Muscle of back (tissue), 11 donors: ENCODE results near the gene NFIB. TPM values are rescaled to one million over a fixed set of nuclear protein-coding genes. Genes with fewer than 3 reads are reported as not detected.

Source experiments
- DNase-seq, 3 donors: peaks; one replicate each; pipeline versions ENCODE4 v3.0.0 to v3.0.0-alpha.2; 2013
- polyA plus RNA-seq, 10 donors: library from polyadenylated mRNA; unstranded; fragments of 120-200 nt; gene quantifications; one replicate each; pipeline ENCODE4 v1.2.1, GENCODE V29; 2013; ENCODE audit not compliant: insufficient read length in 10 of 10

Gene NFIB
- polyA plus RNA-seq, 10 donors: 78.5 to 107 (median 97.9) TPM

DNA sequence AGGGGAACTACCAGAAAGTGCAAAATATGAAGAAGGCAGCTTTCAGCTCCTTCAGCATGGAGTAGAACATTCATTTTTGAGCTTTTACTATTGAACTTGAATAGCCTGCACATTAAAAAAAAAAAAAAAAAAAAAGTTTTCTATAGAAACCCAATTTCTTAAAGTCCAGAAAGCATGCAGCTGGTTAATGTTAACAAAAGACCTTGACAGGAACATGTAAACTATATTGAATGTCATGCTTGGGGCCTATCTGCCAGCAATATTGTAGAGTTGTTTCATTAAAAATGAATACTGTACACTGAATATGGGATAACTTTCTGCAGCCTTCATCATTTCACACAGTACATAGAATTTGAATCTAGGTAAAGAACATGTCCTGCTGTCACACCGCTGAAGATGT lies 230.6 kb downstream of the NFIB start:
- peak in 1 of 3 donors; percentile 45 for DNase-seq

- no peak for DNase-seq
Observed at GRCh38 chr9:14082732-14083131, 231.2 kb downstream of the NFIB start.

GRCh38 chr9:14081745-14082144 lies 232.2 kb downstream of the NFIB start:
- peak in 1 of 3 donors; percentile 55 for DNase-seq

DNA sequence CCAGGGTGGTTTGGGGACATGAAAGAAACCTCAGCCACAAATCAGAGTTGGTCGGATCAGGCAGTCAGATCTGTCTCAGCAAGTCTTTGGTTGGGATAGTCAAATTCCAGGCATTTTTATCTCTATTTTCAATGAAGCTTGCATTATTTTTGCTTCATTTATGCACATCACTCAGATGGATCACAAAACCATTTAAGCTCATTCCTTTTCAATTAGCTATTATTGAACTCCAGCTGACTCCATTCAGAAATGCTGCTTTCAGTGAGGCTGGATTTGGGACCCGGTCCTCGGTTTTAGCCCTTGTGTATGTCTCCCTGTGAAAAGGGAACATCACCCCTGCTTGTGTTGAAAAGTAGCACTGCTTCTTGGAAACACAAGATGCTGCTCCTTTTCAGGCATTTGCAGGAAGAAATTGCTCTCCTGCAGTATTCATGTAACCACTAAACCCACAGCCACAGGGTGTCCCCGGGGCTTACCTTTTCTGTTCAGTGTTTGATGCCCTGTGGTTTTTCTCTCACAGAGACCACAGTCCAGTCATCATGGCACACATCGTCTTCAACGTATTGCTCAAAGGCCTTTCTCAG lies 232.9 kb downstream of the NFIB start:
- DNase-seq: peak in 1 of 3 donors; percentile 55

DNA sequence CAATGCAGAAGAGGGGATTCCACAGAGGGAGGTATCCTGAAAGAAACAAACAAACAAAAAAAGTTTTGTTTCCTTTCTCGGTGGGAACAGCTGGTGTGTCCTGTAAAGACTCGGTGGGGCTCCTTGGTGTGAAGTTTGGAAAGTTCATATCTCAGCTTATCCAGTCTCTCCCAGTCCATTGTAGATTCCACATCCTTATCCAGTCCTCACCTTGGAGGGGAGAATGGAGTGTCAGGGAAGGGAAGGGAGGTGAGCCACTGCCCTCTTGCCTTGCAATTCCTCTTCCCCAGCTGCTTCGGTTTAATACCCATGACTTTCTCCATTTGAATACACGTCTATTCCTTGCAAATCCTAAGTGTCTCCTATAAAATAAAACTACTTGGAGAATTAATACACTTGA lies 234.5 kb downstream of the NFIB start:
- no peak for DNase-seq

DNA sequence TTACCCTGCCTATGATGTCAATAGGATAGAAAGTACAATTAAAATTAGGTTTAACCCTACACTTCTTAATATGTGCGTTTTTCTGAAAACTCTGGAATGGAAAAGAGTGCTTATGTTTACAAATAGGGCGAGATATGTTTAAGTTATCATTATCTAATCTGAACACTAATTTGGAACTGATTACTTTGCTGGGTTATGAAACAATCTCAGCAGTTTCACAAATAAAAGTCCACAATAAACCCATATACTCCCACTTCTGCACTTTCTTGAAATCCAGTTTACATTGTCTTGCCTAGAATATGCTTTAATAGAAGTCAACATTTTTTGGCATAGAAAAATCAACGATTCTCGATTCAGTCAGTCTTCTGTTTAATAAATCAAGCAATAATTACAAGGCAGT lies 236.3 kb downstream of the NFIB start:
- no peak for DNase-seq

DNA sequence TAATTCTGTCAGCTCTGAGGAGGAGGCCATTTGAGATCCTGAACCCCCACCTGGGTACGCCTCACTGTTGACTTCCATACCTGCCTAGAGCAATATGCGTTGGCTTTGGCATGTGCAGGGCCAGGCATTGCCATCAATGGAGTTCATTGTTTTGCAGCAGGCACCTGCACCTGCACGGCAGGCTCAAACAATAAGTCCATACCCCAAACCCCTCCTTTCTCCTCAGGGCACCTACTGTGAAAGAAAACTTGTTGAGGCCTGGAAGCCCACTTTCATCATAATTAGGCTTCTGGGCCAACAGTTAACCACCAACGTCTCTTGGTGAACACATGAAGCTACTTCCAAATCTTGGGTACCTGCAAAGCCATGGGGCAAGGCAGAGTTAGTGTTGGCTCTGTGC lies 238.7 kb downstream of the NFIB start:
- DNase-seq: no peak

- DNase-seq: no peak
Observed at GRCh38 chr9:14072850-14073249, 241.1 kb downstream of the NFIB start.

- DNase-seq: no peak
Observed at GRCh38 chr9:14071484-14071883, 242.5 kb downstream of the NFIB start.

DNA sequence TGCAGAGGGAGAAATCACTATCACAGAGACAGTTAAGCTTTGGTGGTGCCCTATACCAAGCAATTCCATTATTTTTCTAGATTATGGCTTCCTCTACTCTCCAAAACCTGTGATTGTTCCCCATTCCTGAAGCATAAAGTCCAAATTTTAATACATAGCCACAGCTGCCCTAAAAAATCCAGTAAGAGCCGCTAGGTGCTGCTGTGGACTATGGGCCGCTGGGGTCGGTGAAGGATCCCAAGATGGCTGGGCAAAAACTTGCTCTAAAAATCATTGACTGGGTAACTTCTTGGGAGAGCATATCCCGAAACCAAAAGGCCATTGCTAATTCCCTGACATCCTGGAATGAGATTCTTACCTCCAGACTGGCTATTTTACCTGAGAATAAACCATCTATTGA lies 245.3 kb downstream of the NFIB start:
- DNase-seq: no peak

DNA sequence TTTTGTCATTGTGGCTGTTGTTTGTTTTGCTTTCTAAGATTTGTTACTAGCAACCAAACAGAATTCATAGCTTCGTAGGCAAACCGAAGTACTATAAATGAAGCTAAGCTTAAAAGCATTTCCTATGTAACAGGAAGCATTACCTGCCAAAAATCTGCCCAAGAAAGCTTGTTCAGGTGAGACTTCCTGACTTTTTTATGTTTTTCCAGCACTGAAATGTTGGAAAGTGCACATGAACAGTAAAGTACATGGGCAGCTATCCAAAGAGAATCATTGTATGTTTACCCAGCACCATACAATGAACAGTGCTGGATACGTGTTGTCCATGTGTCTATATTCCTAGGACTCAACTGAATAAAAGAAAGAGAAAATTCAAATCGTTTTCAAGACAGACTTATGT lies 247.1 kb downstream of the NFIB start:
- no peak for DNase-seq

DNA sequence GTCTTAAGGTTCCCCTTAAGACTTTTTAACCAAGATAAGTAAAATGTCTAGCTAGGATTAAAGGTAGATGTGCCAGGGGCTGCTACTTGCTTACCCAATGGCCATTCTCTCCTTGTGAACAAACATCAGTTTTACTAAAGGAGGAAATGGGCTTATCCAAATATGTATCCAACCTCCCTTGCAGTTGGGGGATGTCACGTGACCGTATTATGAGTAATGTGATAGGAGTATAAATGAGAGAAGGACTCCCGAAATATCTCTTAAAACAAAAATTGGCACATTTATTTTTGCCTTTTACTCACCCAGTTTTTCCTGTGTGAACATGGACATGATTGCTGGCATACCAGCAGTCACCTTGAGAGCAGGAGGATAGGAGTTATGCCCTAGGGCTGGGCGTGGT lies 247.9 kb downstream of the NFIB start:
- no peak for DNase-seq

DNA sequence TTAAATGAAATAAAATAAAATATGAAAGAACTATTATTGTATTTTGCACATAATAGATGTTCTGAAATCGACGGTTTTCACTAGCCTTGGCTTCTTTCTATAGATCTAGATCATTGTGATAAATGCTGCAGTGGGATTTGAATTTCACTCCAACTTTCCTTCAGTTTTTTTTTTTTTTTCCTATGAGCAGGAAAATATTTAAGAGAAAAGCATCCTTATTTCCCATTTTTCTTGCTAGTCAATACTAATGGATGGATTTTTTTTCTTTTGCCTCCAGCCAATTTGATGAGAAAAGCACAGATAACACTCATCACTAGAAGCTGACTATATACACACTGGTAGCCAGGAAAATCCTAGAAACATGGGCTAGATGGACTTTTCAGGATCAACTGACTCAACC lies 249.0 kb downstream of the NFIB start:
- DNase-seq: peak in 1 of 3 donors; percentile 64

- DNase-seq: peak in 1 of 3 donors; percentile 74
Observed at GRCh38 chr9:14063756-14064155, 250.2 kb downstream of the NFIB start.

DNA sequence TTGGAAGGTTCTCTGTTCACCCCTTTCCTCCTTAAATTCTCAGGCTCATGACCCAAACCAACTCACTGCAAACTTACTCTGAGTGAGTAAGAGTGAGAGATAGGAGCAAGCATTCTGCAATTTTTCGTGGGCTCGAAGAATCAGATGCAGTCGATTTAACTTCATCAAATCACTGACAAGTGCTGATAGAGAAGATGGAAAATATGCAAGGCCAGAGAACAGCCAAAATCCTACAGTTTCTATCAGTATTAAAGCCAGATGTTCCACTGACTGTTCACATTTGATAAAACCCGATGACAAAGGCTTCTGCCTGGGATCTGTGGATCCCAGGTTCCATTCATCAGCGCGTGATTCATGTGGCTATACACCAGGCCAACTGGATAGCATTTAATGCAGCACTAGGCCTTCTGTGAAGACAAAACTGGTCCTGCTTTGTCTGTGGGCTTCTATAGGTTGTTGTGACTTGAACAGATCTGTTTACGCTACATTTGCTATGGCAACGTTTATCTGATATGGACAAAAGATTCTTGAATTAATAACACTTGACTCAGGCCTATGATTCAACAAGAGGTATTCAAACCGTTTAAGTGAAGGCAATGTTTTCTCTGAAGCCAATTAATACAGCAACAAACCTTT lies 251.2 kb downstream of the NFIB start:
- peak; percentile 66 to 90 (median 88) for DNase-seq

GRCh38 chr9:14061936-14062585 lies 251.9 kb downstream of the NFIB start:
- peak in 1 of 3 donors; percentile 47 for DNase-seq

DNA sequence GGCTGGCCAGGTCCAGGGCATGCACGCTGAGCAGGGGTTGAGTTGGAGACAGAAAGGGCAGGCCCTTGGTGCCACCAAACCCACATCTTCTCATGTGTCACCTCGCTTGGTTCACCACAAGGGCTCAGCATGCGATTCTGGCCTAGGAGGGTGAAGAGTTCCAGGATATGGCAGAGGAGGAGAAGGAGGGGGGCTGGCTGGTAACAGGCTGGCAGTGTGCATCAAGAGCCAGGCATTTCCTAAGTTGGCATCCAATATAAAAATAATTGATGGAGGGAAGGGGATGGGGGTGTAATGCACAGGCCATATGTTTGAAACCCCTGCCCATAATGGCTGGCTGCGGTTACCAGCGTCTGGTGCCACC lies 255.6 kb downstream of the NFIB start:
- no peak for DNase-seq

- peak in 1 of 3 donors; percentile 73 for DNase-seq
Observed at GRCh38 chr9:14057368-14058324, 256.3 kb downstream of the NFIB start.

- peak; percentile 31 to 74 (median 33) for DNase-seq
Observed at GRCh38 chr9:14056316-14056861, 257.6 kb downstream of the NFIB start.

DNA sequence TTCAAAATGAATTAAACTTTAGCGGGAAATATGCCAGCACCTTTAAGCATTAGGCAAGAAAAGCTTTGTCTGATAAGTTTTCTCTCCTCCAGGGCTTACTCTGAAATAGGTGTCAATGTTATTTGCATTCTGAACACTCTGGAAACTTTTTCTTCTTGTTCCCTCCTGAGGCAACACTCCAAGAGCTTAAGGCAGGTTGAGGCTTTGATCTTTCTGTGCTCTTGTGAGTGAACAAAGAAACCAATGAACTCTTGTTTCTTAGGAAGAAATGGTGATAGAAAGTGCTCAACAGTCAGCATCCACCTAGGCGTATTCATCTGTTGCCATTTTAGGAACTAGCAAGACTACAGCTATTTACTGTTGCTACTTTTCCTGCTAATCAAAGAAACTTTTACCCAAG lies 259.8 kb downstream of the NFIB start:
- DNase-seq: no peak

DNA sequence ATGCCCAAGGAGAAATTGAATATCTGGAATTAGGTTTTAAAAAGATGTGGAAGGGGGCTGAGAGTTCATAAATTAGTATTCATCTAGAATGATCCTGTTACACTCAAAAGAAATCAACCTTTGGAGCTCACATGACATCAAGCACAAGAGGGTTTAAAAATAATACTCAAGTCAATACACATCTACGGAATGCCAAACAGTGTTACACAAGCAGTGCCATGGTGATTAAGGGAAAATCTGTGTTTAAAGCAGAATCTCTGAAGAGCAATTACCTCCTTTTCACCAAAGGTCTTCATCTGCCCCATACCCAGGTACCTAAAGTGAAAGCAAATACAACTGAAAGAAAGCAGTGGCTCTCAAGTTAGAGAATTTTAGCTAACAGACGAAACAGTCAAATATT lies 261.6 kb downstream of the NFIB start:
- DNase-seq: no peak

- DNase-seq: no peak
Observed at GRCh38 chr9:14051419-14051818, 262.5 kb downstream of the NFIB start.
